HG03469 (cell line): ENCODE results near the gene VSTM4.

Experiments
- ATAC-seq: cut with Tn5 transposase; IDR thresholded peaks from one replicate; pipeline ENCODE4 v1.9.1; 2021; ENCODE audit warnings: mild to moderate bottlenecking, moderate library complexity, moderate number of reproducible peaks; ENCODE audit not compliant: unreplicated experiment

Gene VSTM4

GRCh38 chr10:49118430-49119074, 3.2 kb upstream of the VSTM4 start:
- ATAC-seq: no peak

- no peak for ATAC-seq
Measured at GRCh38 chr10:49117376-49118070, 2.2 kb upstream of the VSTM4 start.

- ATAC-seq: no peak
Measured at GRCh38 chr10:49116509-49117375, 1.4 kb upstream of the VSTM4 start.

GRCh38 chr10:49115796-49116508, 630 bp upstream of the VSTM4 start:
- ATAC-seq: no peak

- no peak for ATAC-seq
Measured at GRCh38 chr10:49114718-49115014, 656 bp downstream of the VSTM4 start.

GRCh38 chr10:49113741-49114141, 1.6 kb downstream of the VSTM4 start:
- ATAC-seq: no peak

- ATAC-seq: no peak
Measured at GRCh38 chr10:49112851-49113250, 2.5 kb downstream of the VSTM4 start.

GRCh38 chr10:49112098-49112497, 3.2 kb downstream of the VSTM4 start:
- ATAC-seq: no peak

GRCh38 chr10:49111320-49111698, 4.0 kb downstream of the VSTM4 start:
- ATAC-seq: no peak

GRCh38 chr10:49110684-49111319, 4.5 kb downstream of the VSTM4 start:
- ATAC-seq: no peak

- no peak for ATAC-seq
Measured at GRCh38 chr10:49109669-49110340, 5.5 kb downstream of the VSTM4 start.

GRCh38 chr10:49108656-49109055, 6.7 kb downstream of the VSTM4 start:
- no peak for ATAC-seq

- ATAC-seq: no peak
Measured at GRCh38 chr10:49107887-49108267, 7.4 kb downstream of the VSTM4 start.

- no peak for ATAC-seq
Measured at GRCh38 chr10:49107111-49107886, 8.0 kb downstream of the VSTM4 start.

GRCh38 chr10:49106451-49106850, 8.9 kb downstream of the VSTM4 start:
- ATAC-seq: no peak

- no peak for ATAC-seq
Measured at GRCh38 chr10:49105076-49105475, 10.2 kb downstream of the VSTM4 start.

GRCh38 chr10:49104323-49104722, 11.0 kb downstream of the VSTM4 start:
- ATAC-seq: no peak

GRCh38 chr10:49103761-49104160, 11.6 kb downstream of the VSTM4 start:
- no peak for ATAC-seq

- ATAC-seq: no peak
Measured at GRCh38 chr10:49099046-49099445, 16.3 kb downstream of the VSTM4 start.
